Dedifferentiated amniotic fluid mesenchymal stem cell (primary cell): ENCODE data around the gene ATP10A.
"Not testable (repeated sequence)": the region's sequence is repeated elsewhere in the genome, so short reads cannot be mapped to it uniquely, and the experiment has no call there.

Experiments used
- DNase-seq: peaks from one replicate; pipeline ENCODE4 v3.0.0-alpha.2; 2016; ENCODE audit errors: extremely low spot score

The ATP10A gene

DNA sequence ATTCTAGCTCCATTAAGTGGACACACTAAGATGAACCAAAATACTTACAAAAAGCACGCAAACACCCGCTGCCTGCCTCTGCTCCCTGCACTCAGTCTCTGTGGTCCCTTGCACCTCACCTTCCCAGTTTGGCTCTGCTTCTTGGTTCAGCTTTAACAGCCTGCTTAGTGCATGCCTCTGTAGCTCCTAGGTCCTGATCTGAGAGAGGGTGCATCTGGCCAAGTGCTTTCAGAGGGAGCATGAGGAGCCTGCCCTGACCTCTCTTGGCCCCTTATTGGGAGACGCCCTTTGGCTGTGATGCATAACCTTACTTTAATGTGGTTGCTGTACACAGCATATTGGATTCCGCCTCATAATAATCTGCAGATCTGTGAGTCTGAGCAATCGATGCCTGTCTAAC lies 21.2 kb upstream of the ATP10A start:
- DNase-seq = no peak

DNA sequence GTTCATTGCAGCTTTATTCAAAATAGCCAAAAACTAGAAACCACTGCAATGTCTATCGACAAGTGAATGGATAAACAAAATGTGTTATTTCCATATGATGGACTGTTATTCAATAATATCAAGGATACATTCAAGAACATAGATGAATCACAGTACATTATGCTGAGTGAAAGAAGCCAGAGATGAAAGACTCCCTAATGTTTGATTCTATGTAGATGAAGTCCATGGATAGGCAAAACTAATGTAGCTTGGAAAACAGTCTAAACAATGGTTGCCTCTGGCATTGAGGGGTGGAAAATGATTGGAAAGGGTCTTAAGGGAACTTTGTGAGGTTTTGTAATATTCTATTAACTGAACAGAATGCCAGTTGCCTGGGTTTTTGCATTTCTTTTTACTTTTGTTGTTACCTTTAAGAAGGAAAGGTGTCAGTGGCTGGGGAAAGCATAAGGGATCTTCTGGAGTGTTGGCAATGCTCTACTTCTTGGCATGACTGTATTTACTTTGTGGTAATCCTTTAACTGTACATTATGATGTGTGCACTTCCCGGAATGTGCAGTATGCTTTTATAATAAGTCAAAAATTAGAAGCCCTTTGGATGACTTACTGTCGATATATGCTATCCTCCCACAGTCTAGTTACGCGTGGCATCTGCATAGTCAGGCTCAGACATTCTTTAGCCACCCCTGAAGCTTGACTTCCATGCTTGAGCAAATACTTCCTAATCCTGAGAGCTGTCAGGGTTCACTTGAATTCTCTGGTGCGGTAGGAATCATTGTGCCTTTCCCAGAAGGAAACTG lies 20.5 kb upstream of the ATP10A start:
- DNase-seq = peak; percentile 85

GRCh38 chr15:25882466-25882865 lies 19.3 kb upstream of the ATP10A start:
- no peak for DNase-seq

DNA sequence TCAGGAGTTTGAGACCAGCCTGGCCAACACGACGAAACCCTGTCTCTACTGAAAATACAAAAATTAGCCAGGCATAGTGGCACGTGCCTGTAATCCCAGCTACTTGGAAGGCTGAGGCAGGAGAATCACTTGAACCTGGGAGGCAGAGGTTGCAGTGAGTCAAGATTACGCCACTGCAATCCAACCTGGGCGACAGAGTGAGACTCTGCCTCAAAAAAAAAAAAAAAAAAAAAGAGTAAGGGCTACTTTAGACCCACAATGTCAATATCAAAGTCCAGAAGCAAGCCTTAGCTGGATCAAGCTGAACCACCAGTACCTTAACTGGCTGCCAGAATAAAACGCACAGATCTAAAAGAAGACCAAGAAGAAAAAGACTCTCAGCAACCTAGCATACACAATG lies 17.8 kb upstream of the ATP10A start:
- DNase-seq = not testable (repeated sequence)

DNA sequence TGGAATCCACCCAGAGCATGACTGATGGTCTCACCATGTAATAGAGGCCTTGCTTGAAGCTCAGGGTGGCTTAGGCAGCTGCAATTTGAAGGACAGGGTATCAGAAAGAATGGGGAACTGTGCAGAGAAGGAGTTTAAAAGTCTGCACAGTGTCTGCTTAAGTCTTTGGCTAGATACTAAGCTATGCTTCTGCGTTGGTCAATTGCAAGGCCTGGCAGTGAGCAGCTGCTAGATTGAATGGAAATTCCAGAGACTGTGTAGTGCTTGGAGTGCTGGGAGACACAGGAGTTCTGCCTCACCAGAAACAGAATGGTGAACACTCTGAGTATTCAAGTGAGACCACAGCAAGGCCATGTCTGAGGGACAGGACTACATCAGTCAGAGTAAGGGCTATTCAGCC lies 17.3 kb upstream of the ATP10A start:
- no peak for DNase-seq

DNA sequence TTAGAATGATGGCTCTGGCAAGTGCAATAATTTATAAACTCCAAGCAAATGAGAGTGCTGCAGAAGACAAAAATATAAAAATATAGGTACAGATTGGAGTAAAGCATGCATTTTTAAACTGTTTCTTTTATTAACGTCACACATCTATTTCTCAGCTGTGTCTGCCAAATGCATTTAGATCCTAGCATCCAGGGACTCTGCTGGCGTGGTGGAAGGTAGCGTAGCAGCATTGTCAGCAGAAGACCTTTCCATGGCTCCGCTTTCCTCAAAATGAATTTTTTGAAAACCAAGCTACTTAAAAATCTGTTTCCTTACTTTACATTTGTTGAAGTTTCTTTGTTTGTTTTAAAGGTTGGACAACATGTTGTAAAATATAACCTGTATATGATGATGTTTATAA lies 16.3 kb upstream of the ATP10A start:
- no peak for DNase-seq

- DNase-seq = no peak
These were observed 14.6 kb upstream of the ATP10A start for GRCh38 chr15:25877681-25878080.

DNA sequence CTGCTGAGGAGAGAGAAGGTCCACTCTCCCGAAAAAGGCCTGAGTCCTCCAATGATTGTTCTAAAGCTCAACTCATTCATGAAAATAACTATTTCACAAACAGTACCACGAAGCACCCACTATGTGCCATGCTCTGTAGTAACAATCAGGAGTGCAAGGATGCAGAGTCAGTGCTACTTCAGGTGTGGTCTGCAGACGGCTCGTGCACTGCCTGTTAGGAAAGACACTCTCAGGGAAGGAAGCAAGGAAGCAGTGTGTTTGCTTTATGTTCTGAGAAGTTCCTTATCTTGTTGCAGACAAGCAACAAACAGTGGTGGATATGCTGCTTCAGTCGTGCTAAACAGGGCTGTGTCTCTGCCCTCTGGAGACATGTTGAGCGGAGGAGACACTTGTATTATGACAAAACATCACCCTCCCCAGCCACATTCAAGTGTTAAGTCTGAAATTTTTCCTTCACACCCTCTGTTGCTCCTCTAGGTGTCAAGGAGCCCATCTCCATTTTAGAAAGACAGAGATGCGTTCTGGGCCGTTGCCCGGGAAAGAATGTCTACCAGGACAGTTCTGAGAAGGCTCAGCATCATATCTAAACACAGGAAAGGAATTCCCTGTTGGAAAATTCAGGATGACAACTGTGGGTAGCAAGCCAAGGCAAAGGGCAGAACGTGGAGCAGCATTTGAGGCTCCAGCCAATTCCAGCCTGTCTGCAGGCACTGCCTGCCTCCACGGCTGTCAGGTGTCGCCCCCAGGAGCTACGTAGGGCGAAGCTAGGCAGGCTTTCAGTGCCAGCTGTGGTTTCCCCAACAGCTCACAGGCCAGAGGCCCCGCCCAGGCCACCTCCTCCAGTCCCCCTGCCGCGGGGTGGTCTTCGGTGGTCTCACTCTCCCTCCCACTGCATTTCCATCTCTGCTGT lies 13.4 kb upstream of the ATP10A start:
- DNase-seq = no peak

- DNase-seq = no peak
These were observed 12.4 kb upstream of the ATP10A start for GRCh38 chr15:25875566-25875965.

- no peak for DNase-seq
These were observed 11.3 kb upstream of the ATP10A start for GRCh38 chr15:25874379-25874778.

DNA sequence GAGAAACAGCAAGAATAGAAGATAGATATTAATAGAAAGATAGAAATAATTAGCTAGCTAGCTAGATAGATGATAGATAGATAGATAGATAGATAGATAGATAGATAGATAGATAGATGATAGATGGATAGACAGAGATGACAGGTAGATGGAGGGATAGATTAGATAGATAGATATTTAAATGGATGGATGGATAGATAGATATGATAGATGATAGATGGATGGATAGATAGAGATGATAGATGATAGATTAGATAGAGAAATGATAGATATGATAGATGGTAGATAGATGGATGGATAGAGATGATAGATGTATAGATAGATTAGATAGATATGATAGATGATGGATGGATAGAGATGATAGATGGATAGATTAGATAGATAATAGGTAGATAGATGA lies 8.3 kb upstream of the ATP10A start:
- no peak for DNase-seq

DNA sequence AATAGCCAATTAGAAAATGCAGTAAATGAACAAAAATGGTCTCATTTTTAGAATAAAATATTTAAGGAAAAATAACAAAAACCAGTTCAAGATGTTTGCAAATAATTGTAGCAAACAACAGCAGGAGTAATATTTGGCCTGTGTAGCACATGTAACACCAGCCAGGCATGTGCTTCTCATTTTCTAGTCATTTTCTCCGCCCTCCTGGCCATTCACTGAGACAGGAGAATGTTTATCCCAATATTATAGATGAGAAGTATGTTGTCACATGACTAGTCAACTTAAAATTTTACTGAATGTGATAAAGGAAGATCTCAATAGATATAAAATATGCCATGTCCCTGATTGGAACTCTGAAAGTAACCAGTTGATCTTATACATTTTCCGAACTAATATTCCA lies 7.8 kb upstream of the ATP10A start:
- DNase-seq = no peak

DNA sequence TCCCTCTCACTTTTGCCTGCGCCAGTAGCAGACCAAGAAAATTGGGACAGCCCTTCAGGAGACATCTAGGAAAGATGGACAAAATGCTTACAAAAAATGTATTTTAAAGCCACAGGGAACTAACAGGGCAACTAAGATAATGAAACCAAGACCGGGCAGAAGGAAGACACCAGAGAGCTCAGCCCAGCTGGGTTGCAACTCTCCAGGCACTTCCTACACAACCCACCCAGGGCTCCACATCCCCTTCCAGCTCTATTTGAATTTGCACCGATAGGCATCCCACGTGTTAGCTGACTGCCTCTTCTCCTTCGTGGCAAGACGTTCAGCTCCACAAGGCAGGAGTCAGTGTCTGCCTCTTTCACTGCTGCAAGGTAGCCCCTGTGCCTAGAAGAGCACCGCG lies 6.6 kb upstream of the ATP10A start:
- no peak for DNase-seq

DNA sequence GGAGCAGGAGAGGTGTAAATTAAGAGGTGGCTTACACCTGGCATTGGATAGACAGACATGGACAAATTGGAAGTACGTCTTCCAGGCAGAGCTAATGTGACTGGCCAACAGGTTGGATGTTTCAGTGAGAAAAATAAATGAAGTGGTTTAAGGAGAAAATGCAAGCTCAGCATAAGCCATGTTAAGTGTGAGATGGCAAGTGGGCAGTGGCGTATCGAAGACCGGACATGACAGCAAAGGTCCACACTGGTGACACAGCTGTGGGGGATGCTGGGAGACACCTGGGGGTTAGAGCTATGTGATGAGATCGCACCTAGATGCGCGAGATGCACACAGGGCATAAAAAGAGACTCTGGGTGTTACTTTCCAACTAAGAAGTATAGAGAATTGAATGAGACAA lies 3.7 kb upstream of the ATP10A start:
- no peak for DNase-seq

DNA sequence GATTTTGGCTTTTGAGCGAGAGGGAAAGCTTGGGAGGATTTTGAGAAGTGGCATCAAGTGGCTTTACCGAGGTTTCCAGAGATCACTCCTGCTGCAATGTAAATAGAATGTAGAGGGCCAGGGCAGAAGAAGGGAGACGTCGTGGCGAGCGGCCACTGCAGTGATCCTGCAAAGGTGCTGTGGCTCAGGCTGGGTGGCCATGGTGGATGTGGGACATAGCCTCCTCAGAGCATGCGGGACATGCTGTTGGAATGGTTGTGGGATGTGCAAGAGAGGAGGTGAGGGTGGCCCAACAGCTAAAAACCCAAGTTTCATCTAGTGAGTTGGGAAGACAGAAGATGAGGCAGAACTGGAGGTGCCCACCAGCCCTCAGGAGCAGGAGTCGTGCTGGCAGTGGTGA lies 3.1 kb upstream of the ATP10A start:
- DNase-seq = no peak

GRCh38 chr15:25864966-25865365 lies 1.8 kb upstream of the ATP10A start:
- DNase-seq = no peak

DNA sequence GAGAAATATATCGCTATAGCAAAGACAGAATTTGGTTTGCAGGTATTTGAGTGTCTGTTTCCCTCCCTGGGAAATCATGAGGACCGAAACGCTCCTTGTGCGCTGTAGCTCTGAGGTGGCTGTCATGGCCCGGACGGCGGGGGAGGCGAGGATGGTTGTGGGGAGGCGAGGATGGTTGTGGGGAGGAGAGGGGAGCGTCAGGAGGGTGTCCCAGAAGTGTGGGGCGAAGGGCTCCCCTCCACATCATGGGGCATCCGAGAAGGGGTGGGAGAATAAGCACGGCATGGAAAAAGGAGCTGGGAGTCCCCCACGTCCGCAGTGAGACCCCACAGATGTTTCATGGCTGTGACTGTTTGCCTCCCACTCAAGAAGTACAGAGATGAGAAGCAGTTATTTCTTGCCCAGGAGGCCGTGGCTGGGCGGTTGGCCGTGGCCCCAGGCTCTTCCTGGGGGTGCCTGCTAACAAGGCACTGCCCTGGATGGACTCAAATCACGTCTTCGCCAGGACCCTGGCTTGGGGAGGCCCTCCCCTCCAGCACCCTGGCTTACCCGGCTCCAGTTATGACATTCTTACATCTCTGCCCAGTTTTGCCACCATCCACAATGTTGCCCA lies 947 bp upstream of the ATP10A start:
- no peak for DNase-seq

DNA sequence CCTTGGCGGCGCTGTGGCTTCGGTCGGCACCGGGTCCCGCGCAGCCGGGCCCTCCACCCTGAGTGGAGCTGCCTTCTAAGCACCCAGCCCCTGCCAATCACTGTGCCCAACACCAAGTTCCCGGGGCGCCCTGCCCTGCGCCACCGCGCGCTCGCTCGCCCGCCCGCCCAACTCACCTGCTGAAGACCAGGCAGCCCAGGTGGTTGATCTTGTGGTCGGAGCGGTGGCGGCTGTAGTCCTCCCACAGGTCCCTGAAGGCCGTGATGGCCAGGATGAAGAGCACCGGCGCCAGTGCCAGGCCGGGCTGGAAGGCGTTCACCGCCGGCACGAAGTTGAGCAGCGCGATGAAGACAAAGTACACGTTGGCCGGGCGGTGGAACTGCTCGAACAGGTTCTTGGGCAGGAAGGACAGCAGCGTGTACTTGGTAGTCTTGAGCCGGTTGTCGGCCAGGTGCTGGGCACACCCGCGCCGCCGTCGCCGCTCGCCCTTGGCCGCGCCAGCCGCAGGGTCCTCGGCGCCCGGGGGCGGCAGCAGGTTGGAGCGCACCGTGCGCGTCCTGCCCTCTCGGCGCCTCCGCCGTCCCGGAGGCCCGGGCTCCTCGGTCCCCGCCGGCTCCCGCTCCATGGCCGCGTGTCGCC lies 536 bp downstream of the ATP10A start:
- no peak for DNase-seq

GRCh38 chr15:25862071-25862471 lies 1.1 kb downstream of the ATP10A start:
- no peak for DNase-seq

DNA sequence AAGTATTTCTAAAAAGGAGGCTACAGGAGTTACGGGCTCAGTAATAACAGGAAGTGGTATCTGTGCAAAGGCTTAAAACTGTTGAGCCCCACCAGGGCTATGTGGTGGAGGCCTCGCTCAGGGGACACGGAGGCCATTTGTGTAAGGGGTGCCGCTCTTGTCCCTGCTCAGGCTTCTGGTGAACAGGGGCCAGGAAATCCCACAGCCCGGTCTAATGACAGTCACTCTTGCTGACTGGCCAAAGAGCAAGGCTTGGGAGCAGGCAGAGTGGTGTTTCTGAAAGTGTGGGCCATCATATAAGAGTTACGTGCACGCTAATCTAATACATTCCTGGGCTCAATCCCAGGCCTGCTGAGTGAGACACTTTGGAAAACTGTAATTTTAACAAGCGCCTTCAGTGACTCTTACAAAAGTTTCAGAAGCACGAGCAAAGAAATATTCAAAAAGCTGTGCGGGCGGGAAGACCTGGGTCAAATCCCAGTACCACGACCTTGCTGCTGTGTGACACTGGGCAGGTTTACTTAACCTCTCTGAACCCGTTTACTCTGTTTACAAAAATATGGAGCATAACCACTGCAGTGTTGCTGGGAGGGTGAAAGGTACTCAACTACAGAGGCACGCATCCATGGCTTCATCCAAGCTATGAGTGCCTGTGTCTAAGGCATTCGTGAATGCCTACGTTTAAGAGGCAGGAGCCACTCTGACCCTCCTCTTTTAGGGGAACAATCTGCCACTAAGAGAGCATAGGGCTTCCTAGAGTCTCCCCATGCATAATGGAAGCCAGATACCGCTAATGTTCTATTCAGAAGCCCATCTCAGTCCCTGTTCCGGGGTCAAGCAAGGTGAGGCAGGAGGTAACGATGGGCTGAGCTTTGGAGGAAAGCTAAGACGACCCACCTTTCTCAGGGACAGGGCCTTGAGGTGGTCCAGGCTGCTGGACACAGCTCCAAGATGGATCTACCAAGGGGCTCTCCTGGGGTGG lies 2.0 kb downstream of the ATP10A start:
- no peak for DNase-seq
